ENCODE results near the gene ACSL5. TPM values are rescaled to one million over a fixed set of nuclear protein-coding genes. Genes with fewer than 3 reads are reported as not detected.
"Not testable (repeated sequence)": the region's sequence is repeated elsewhere in the genome, so short reads cannot be mapped to it uniquely, and the experiment has no call there.

Gene ACSL5
- total RNA-seq, 2 experiments from 2014 or later, result 55.0 to 55.1 TPM

DNA sequence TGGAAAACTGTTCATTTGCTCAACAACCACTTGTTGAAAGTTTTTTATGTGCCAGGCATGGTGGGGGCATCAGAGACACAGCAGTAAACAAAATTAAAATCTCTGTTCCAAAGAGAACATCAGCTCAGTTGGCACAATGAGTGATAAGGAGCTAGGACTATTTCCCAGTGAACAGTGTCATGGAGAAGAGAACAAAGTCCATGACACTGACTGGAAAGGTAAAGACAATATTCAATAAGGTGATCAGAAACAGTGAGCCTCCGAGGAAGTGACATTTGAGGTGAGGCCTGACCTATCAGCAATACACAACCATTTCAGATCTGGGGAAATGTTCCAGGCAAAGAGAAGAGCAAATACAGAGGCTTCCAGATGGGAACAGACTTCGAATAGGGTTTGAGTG is 14.6 kb downstream of the ACSL5 start:
- Mint-ChIP-seq H3K4me1 (peaks cover 51% of the 10 kb centered on the region), H3K36me3 (ENCODE audit: low read depth) (peaks cover 39% of the 10 kb centered on the region), H3K27me3 (no peaks in the 10 kb centered on the region), H3K4me3 (no peak overlapping the region), H3K9me3 (no peaks in the 10 kb centered on the region), H3K27ac (peak overlapping the region; percentile 75)
- no peak for DNase-seq
- CTCF ChIA-PET, result interaction anchor here (1.5 kb wide), 2 partner anchors 12 to 83 kb away, joined by 4 to 6 read pairs; no protein-coding TSS in a partner anchor
- POLR2A ChIA-PET, result interaction anchor here (1.4 to 7.6 kb wide), 3 partner anchors 13 to 58 kb away, joined by 4 to 81 read pairs (median 11); partner anchors contain the start of genes ACSL5, VTI1A and ZDHHC6

DNA sequence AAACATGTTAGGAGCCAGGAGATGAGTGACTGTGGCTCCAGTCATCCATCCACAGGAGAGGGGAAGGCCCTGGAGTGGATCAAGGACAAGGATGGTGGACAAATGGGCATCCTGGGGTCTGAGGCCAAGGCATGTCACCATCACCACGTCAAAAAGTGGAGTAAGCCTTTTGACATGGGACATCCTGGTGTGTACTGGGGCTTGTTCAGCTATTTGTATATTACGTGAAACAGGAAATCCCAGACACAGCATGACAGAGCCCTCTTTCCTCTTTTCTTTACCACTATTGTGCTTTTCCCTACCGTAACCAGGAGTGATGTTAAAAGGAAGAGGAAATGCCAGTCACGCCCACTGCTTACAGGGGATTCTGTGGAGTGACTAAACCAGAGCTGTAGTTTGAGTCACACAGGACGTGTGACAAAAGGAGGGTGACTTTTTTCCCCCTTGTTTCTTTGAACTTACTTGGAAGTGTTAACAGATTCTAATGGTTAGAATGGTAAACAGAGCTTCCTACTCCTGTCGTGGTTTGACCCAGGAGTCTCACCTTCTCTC is 15.4 kb downstream of the ACSL5 start:
- peaks cover 50% of the 10 kb centered on the region for H3K4me1 Mint-ChIP-seq
- ChIA-PET CTCF (interaction anchor here (0.8 to 1.5 kb wide), 5 partner anchors 10 to 82 kb away, joined by 3 to 6 read pairs (median 3); partner anchors contain the start of gene ACSL5), POLR2A (interaction anchor here (1.2 to 7.6 kb wide), 4 partner anchors 12 to 58 kb away, joined by 3 to 81 read pairs (median 8); partner anchors contain the start of genes ACSL5, VTI1A and ZDHHC6)
- no peak overlapping the region for H3K4me3 Mint-ChIP-seq
- H3K27me3 Mint-ChIP-seq, result no peaks in the 10 kb centered on the region
- DNase-seq, result peak; percentile 64
- no peaks in the 10 kb centered on the region for H3K9me3 Mint-ChIP-seq
- H3K27ac Mint-ChIP-seq, result peak overlapping the region; percentile 75
- peaks cover 39% of the 10 kb centered on the region for H3K36me3 Mint-ChIP-seq (ENCODE audit: low read depth)

DNA sequence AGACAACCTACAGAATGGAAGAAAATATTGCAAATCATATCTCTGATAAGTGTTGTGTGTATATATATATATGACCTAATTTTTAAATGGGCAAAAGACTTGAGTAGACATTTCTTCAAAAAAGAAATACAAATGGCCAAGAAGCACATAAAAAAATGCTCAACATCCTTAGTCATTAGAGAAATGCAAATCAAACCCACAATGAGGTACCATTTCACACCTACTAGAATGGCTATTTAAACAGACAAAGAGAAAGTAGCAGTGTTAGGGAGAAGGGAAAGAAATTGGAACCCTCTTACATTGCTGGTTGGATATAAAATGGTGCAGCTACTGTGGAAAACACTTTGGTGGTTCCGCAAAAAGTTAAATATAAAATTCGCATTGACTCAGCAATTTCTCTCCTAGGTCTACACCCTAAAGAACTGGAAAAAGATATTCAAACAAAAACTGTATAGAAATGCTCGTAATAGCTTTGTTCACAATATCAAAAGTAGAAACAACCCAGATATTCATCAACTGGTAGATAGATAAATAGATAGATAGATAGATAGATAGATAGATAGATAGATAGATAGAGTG is 16.3 kb downstream of the ACSL5 start:
- no peak overlapping the region for H3K4me3 Mint-ChIP-seq
- no peaks in the 10 kb centered on the region for H3K9me3 Mint-ChIP-seq

DNA sequence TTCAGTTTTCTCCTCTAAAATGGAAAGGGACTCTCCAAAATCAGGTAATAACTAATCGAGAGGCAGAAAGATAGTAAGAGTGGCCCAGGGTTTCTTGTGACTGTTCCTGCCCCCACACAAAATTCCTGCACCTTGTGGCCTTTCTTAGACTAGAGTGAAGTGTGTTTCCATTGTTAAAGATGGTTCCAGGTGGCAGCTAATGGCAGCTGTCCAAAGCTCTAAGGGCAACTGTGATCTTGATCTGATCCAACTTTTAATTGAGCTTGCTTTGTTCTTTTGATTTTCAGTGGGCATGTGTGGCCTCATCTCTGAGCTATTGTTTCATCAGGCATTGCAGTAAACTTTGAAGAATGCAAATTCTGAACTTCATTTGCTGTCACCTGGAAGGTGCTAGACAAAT is 19.4 kb downstream of the ACSL5 start:
- Mint-ChIP-seq H3K27me3 (no peaks in the 10 kb centered on the region), H3K4me1 (peaks cover 40% of the 10 kb centered on the region), H3K36me3 (ENCODE audit: low read depth) (peaks cover 28% of the 10 kb centered on the region), H3K9me3 (no peaks in the 10 kb centered on the region), H3K27ac (no peak overlapping the region), H3K4me3 (no peak overlapping the region)
- ChIA-PET CTCF (no interaction called here), POLR2A (no interaction called here)
- no peak for DNase-seq

More for the DNA sequence above, 16.3 kb downstream of the ACSL5 start:
- no peak for DNase-seq
- Mint-ChIP-seq H3K27ac (peak overlapping the region; percentile 52), H3K27me3 (no peaks in the 10 kb centered on the region), H3K4me1 (peaks cover 50% of the 10 kb centered on the region), H3K36me3 (ENCODE audit: low read depth) (peaks cover 36% of the 10 kb centered on the region)
- ChIA-PET POLR2A (interaction anchor here (1.2 to 7.6 kb wide), 4 partner anchors 11 to 57 kb away, joined by 3 to 81 read pairs (median 8); partner anchors contain the start of genes ACSL5, VTI1A and ZDHHC6), CTCF (interaction anchor here (0.8 to 1.5 kb wide), 4 partner anchors 10 to 81 kb away, joined by 3 to 6 read pairs (median 3); partner anchors contain the start of gene ACSL5)

DNA sequence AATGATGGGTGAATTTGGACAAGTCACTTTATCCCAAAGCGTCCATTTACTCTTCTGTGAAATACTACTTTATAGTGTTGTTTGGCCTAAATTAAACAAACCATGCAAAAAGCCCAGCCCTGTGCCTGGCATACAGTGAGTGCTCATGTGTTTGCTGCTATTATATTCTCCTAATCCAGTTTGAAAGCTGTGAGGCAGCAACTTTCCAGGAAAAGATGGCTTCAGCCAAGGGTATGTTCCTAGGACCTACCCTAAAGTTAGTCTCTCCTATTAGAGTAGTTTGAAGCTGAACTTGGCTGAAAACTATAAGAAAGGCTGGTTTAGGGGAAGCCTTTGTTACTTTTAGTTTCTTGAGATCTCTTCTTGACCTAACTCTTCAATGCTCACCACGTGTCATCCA is 19.9 kb downstream of the ACSL5 start:
- no peak overlapping the region for H3K4me3 Mint-ChIP-seq
- H3K27me3 Mint-ChIP-seq, result no peaks in the 10 kb centered on the region
- peaks cover 24% of the 10 kb centered on the region for H3K36me3 Mint-ChIP-seq (ENCODE audit: low read depth)
- CTCF ChIA-PET, result no interaction called here
- H3K9me3 Mint-ChIP-seq, result no peaks in the 10 kb centered on the region
- no peak overlapping the region for H3K27ac Mint-ChIP-seq
- POLR2A ChIA-PET, result no interaction called here
- DNase-seq, result no peak
- H3K4me1 Mint-ChIP-seq, result peaks cover 35% of the 10 kb centered on the region

DNA sequence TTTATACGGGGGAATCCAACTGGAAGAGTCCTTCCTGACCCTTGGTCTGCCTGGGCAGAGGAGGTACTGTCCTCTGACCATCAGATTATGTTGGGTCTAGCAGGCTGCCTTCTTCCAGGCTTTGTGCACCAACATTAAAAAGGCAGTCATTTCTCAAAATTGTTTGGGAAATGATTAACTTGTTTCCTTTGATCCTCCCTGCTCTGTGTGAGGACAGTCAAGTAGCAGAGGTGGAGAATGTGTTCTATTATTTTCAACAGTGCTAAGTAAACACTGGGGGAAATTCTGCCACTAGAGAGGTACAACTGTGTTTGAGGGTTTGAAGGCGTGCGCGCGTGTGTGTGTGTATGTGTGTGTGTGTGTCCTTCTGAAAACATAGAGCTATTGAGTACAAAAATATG is 20.6 kb downstream of the ACSL5 start:
- H3K27me3 Mint-ChIP-seq, result no peaks in the 10 kb centered on the region
- H3K36me3 Mint-ChIP-seq (ENCODE audit: low read depth), result peaks cover 31% of the 10 kb centered on the region
- no peaks in the 10 kb centered on the region for H3K9me3 Mint-ChIP-seq
- POLR2A ChIA-PET, result no interaction called here
- H3K4me1 Mint-ChIP-seq, result peaks cover 29% of the 10 kb centered on the region
- H3K4me3 Mint-ChIP-seq, result no peak overlapping the region
- H3K27ac Mint-ChIP-seq, result no peak overlapping the region
- CTCF ChIA-PET, result no interaction called here
- no peak for DNase-seq

DNA sequence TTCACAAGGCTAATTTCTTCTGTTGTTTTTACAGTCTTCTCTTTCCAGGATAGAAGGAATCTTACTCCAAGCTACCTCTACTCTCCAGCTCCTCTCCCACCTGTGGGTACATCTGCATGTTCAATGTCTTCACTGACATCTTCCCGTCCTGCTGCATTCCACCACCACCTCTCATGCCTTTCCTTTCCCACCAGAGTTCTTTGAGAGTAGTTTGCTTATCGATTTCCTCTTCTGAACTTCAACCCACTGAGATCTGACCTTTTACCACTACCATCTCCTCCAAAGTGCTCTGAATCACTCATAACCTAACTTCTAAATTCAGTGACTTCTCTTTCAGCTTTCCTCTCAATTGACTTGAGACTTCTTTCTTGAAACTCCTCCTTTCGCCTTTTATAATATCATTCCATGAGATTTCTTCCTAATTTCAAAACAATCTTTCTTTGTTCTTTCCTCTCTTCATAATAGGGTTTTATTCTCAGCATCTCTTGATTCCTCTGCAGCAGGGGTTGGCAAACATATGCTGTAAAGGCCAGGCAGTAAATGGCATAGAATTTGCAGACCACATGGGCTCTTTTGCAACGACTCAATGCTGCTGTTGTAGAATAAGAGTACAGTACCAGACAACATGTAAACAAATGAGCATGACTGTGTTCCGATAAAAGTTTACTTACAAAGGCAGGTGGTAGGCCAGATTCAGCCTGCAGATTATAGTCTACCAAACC is 22.1 kb downstream of the ACSL5 start:
- H3K9me3 Mint-ChIP-seq, result no peaks in the 10 kb centered on the region
- H3K36me3 Mint-ChIP-seq (ENCODE audit: low read depth), result peaks cover 32% of the 10 kb centered on the region
- CTCF ChIA-PET, result no interaction called here
- POLR2A ChIA-PET, result no interaction called here
- no peak overlapping the region for H3K27ac Mint-ChIP-seq
- DNase-seq, result no peak
- no peak overlapping the region for H3K4me3 Mint-ChIP-seq
- H3K4me1 Mint-ChIP-seq, result peaks cover 18% of the 10 kb centered on the region
- H3K27me3 Mint-ChIP-seq, result no peaks in the 10 kb centered on the region

DNA sequence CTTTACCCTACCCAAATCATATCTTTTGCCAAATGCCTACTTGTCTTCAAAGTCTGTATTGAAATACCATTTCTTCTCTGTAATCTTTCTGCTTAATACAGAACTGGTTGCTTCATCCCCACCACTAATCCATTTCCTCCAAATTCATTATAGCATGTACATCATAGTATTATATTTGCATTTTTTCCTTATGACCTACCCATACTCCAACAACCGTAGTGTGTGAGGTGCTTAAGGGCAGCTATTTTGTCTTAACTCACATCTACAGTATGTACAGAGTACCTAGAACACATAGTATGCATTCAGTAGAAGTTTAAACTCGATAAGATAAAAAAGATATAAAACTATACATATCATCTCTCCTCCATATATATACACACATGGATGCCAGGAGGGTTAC is 23.7 kb downstream of the ACSL5 start:
- POLR2A ChIA-PET, result no interaction called here
- Mint-ChIP-seq H3K9me3 (no peaks in the 10 kb centered on the region), H3K36me3 (ENCODE audit: low read depth) (peaks cover 37% of the 10 kb centered on the region), H3K4me1 (peaks cover 12% of the 10 kb centered on the region), H3K27ac (no peak overlapping the region), H3K4me3 (no peak overlapping the region), H3K27me3 (no peaks in the 10 kb centered on the region)
- no peak for DNase-seq
- CTCF ChIA-PET, result no interaction called here

DNA sequence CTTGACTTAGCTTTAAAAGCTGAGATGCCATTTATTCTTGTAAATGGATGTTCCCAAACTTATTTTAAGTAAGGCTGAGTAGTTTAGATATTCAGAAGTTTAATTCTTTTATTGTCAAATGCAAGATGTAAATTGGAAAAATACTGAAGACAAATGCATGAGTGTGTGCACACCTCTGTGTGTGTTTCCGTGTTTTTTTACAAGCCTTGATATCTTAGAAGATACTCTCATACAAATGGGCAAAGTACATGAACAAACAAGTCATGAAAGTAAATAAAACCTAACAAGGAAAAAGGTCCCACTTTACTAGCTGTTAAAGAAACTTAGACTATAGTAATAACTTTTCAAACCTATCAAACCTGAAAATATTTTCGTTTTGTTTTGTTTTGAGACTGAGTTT is 29.0 kb downstream of the ACSL5 start:
- POLR2A ChIA-PET, result interaction anchor here (0.7 kb wide), 1 partner anchor 27 kb away, joined by 3 read pairs; no protein-coding TSS in a partner anchor
- H3K4me1 Mint-ChIP-seq, result no peaks in the 10 kb centered on the region
- no peak overlapping the region for H3K27ac Mint-ChIP-seq
- no peak for DNase-seq
- no peaks in the 10 kb centered on the region for H3K27me3 Mint-ChIP-seq
- no peaks in the 10 kb centered on the region for H3K9me3 Mint-ChIP-seq
- H3K4me3 Mint-ChIP-seq, result no peak overlapping the region
- CTCF ChIA-PET, result interaction anchor here (1.2 kb wide), 1 partner anchor 33 kb away, joined by 3 read pairs; no protein-coding TSS in a partner anchor
- H3K36me3 Mint-ChIP-seq (ENCODE audit: low read depth), result peaks cover 72% of the 10 kb centered on the region

DNA sequence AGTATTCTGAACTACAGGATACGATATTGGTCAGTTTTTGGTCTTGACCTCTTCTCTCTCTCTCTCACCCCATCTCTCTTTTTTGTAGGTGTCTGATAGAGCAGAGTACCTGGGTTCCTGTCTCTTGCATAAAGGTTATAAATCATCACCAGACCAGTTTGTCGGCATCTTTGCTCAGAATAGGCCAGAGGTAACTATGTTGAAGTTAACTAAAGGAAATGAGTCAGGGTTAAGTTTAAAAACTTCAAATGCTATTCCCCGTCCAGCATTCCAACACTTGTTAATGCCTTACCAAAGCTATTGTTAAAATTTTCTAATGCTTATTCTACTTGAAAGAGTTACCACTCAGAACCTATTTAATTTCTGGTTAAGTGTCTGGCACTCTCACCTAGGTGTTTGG is 30.7 kb downstream of the ACSL5 start:
- peaks cover 73% of the 10 kb centered on the region for H3K36me3 Mint-ChIP-seq (ENCODE audit: low read depth)
- H3K4me3 Mint-ChIP-seq, result no peak overlapping the region
- ChIA-PET POLR2A (no interaction called here), CTCF (no interaction called here)
- no peaks in the 10 kb centered on the region for H3K27me3 Mint-ChIP-seq
- H3K27ac Mint-ChIP-seq, result no peak overlapping the region
- DNase-seq, result no peak
- no peaks in the 10 kb centered on the region for H3K9me3 Mint-ChIP-seq
- H3K4me1 Mint-ChIP-seq, result no peaks in the 10 kb centered on the region

DNA sequence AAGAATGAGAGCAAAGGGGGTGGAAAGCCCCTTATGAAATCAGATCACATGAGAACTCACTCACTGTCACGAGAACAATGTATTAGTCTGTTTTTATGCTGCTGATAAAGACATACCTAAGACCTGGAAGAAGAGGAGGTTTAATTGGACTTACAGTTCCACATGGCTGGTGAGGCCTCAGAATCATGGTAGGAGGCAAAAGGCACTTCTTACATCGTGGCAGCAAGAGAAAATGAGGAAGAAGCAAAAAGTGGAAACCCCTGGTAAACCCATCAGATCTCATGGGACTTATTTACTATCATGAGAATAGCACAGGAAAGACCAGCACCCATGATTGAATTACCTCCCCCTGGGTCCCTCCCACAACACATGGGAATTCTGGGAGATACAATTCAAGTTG is 32.9 kb downstream of the ACSL5 start:
- DNase-seq, POLR2A ChIA-PET, H3K4me1 Mint-ChIP-seq, H3K9me3 Mint-ChIP-seq, H3K27me3 Mint-ChIP-seq, CTCF ChIA-PET, H3K4me3 Mint-ChIP-seq, H3K27ac Mint-ChIP-seq: not testable (repeated sequence)
- peaks cover 76% of the 10 kb centered on the region for H3K36me3 Mint-ChIP-seq (ENCODE audit: low read depth)

DNA sequence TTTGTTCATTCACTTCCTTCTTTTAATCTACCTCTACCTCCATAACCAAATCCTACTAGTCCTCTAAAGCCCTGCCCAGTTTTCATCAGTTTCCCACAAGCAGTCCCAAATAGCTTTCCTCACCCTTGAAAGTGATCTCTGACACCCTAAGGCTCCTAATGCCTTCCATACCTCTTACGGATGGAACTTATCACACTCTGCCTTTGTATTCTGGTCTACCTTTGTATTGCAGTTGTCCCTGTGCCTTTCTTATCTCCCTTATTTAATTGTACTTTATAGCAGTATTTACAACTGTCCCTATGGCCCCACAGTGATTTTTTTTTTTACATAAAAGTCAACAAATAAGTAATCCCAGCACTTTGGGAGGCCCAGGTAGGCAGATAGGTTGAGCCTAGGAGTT is 33.8 kb downstream of the ACSL5 start:
- no peak overlapping the region for H3K4me3 Mint-ChIP-seq
- no peaks in the 10 kb centered on the region for H3K4me1 Mint-ChIP-seq
- POLR2A ChIA-PET, result no interaction called here
- no peaks in the 10 kb centered on the region for H3K27me3 Mint-ChIP-seq
- H3K36me3 Mint-ChIP-seq (ENCODE audit: low read depth), result peaks cover 71% of the 10 kb centered on the region
- no peak overlapping the region for H3K27ac Mint-ChIP-seq
- CTCF ChIA-PET, result no interaction called here
- H3K9me3 Mint-ChIP-seq, result no peaks in the 10 kb centered on the region
- no peak for DNase-seq

DNA sequence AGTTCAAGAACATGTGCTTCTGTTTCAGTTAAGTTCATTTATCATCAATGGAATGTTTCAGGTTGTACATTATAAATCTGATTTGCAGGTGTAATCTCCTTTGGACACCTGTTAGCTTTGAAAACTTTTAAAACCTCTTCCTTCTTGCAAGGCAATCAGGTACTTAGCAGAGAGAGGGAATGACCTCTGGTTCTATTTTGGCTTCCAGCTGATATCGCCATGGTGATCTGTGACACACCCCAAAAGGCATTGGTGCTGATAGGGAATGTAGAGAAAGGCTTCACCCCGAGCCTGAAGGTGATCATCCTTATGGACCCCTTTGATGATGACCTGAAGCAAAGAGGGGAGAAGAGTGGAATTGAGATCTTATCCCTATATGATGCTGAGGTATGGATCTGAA is 35.4 kb downstream of the ACSL5 start:
- ChIA-PET POLR2A (interaction anchor here (1.1 kb wide), 1 partner anchor 34 kb away, joined by 4 read pairs; no protein-coding TSS in a partner anchor), CTCF (no interaction called here)
- no peak for DNase-seq
- H3K27ac Mint-ChIP-seq, result no peak overlapping the region
- no peaks in the 10 kb centered on the region for H3K9me3 Mint-ChIP-seq
- no peaks in the 10 kb centered on the region for H3K4me1 Mint-ChIP-seq
- H3K4me3 Mint-ChIP-seq, result no peak overlapping the region
- H3K27me3 Mint-ChIP-seq, result no peaks in the 10 kb centered on the region
- H3K36me3 Mint-ChIP-seq (ENCODE audit: low read depth), result peaks cover 67% of the 10 kb centered on the region
